Endometrium (tissue), 2 donors: ENCODE measurements around the gene ADAMTS17.

Source experiments
- FAIRE-seq: peaks from 2 replicates; lab custom pipeline; 2012; peaks lifted over from hg19 to GRCh38; lab: Jason Lieb, UNC
- donor health status: control.
- donor health status: control.

Gene ADAMTS17

GRCh38 chr15:100250176-100250800 is 91.5 kb downstream of the ADAMTS17 start:
- no peak for FAIRE-seq

- no peak for FAIRE-seq
These were observed 92.5 kb downstream of the ADAMTS17 start for GRCh38 chr15:100249096-100249815.

- no peak for FAIRE-seq
These were observed 93.5 kb downstream of the ADAMTS17 start for GRCh38 chr15:100248236-100248635.

GRCh38 chr15:100247228-100248225 is 94.2 kb downstream of the ADAMTS17 start:
- no peak for FAIRE-seq

GRCh38 chr15:100245855-100246254 is 95.9 kb downstream of the ADAMTS17 start:
- no peak for FAIRE-seq

DNA sequence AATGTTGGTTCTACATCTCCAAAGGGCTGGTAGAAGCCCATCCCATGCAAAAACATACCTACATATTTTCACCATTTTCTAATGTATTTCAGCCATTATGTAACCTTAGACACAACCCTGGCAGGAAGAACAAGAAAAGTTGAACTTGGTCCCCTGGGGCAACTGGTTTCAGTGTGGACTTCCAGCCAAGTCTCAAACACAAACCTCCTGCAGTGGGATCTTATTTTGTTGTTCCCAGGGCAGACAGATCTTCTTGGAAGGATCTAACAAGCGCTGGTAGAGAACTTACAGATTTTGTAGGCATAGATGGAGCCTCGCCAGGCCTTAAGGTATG is 96.3 kb downstream of the ADAMTS17 start:
- no peak for FAIRE-seq

DNA sequence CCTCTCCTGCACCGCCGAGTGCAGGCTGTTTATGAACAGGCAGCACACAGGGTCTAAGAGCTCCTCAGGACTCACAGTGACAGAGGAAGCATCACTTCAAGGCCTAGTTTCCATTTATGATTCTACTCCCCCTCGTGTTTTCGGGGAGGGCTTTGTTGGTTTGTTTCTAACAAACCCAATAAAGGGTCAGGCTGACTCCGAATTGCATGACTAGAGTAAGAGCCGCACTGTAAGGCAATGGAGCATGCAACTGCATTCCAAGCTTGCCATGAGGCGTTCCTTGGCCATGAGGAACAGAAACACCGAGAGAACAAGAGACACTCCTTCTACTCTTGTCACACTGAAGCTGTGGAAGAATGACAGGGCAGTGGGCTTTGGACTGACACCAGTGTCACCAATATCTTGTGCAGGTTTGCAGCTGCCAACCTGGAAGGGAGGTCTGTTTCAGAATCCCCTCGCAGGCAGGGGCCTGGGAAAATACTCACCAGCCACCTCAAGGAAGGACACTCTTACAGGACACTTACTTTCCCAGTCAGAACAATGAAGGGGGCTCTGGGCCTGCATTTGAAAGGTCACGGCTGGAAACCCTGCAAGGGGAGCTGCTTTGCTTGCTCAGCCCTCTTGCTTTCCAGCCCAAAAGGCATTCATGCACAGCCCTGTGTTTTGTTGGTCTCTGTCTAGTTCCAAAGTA is 96.8 kb downstream of the ADAMTS17 start:
- FAIRE-seq: no peak

DNA sequence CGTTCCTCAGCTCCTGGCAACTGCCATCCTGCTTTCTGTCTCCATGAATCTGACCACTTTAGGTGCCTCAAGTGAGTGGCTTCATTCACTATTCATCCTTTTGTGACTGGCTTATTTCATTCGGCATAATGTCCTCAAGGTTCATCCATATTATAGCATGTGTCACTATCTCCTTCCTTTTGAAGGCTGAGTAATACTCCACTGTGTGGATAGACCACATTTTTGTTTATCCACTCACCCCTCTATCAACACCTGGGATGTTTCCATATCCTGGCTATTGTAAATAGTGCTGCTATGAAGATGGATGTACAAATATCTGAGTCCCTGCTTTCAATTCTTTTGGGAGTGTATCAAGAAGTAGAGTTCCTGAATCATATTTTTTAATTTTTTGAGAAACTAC is 98.8 kb downstream of the ADAMTS17 start:
- no peak for FAIRE-seq

DNA sequence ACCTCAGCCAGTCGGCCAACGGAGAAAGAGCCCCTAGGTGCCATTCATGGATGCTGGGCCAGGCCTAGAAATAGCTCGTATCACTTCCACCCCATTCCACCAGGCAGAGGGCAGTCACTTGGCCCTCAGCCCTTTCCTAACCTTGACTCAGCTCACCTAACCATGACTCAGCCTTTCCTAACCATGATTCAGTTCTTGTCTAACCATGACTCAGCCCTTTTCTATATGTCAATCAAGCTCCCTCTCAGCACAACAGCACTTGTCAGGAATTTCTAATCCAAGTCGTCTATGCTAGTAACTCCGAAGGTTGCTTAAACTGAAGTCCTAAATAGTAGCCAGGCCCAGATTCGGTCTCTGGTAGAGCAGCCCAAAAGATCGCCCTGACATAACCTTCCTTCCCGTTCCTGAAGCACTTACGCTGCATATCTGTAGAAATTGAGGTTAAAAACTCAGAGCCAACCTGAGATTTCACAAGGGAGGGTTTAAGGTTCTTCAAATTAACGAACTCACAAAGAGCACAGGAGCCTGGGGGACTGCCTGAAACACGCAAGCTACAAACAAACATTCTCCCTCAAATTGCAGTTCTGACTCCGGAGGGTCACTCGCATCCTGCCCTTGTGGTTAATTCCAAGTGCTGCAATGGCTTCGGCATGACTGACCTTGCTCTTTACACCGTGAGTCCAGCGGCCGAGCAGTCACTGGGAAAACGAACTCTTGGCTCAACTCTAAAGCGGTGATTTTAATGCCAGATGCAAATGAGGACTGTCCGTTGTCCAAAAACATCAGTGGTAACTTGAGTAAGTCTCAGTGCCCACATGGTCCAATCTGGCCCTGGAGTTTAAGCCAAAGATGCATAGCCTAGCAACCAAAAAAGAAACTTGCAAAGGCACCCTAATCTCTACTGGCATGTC is 99.9 kb downstream of the ADAMTS17 start:
- no peak for FAIRE-seq

GRCh38 chr15:100236981-100237720 is 104.6 kb downstream of the ADAMTS17 start:
- no peak for FAIRE-seq

GRCh38 chr15:100235030-100235617 is 106.7 kb downstream of the ADAMTS17 start:
- FAIRE-seq: no peak

- FAIRE-seq: no peak
These were observed 107.4 kb downstream of the ADAMTS17 start for GRCh38 chr15:100234158-100235029.

DNA sequence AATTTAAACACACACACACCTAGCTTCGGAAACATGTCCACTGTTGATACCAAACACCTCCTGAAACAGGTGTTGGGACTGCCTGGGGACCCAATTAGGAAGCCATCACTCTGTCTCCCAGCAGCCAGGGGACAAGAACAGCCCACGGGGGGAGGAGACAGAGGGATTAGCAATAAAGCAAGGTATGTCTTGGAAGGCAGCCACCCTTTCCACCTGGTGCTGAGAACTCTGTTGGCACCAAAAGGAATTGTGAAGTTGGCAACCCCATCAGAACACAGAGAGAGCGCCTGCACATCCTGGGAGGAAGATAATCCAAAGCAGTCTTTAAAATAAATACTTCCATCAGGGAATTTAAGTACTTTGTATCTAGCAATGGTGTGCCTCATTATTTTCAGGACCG is 111.0 kb downstream of the ADAMTS17 start:
- FAIRE-seq: no peak

DNA sequence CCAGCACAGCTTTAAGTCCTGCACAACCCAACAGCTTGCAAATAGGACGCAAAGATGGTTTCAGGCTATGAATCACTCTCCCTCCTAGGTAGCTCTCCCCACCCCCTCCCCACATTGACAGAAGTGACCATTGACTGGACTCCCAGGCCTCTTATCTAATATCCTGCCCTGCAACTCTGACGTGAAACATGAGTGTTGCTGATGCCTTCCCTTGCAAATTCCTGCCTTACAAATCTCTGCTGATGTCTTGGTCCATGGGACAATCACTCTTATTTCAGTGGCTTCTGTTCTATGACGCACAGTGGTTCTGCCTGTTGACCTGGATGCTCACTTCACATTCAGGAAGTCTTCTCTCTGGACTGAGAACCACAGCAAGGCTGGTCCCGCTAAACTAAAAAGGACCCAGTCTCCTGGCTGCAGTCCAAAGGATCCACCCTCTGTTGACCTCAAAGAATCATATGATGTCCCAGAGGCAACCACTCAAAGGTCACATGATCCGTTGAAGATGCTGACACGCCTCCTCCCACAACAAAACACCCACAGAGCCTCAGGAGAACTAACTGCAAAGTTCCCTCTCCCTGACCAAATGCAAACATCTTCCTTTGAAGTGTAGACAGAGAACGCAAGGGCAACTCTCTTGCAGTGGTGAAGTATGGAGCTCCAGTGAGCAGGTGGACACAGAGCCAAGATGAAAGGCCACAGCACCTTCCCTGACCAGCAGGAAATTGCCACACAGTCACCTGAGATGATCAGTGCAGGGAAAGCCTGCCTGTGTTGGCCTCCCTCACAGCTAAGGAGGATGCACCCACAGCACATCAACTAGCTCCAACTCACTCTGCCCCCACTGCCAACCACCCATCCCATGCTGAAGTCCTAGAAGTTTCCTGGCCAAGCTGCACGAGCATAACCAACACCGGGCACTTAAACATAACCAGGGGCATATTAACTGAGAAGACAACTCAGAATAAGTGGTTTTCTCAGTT is 112.3 kb downstream of the ADAMTS17 start:
- no peak for FAIRE-seq

GRCh38 chr15:100227781-100228180 is 114.0 kb downstream of the ADAMTS17 start:
- FAIRE-seq: no peak

- FAIRE-seq: no peak
These were observed 115.7 kb downstream of the ADAMTS17 start for GRCh38 chr15:100226107-100226506.
